Measurements from ENCODE around the gene CACNA1S.

DNA sequence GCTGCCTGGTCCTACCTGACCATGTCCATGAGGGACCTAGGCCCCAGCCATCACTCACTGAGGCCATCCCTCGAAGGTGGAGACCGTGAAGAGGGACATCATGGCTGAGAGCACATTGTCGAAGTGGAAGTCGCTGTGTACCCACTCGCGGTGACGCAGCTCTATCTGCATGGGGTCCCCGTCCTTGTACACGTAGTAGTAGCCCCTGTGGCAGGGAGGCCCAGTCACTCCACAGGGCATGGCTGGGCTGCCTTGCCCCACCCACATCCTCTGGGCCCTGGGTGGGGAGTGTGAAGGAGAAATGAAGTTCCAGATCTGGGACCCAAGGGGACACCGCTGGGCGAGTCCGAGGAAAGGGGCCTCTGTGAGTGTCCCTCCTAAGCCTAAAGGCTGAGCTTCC lies 50.3 kb downstream of the CACNA1S start:
- TF ChIP-seq, protein P1, sequence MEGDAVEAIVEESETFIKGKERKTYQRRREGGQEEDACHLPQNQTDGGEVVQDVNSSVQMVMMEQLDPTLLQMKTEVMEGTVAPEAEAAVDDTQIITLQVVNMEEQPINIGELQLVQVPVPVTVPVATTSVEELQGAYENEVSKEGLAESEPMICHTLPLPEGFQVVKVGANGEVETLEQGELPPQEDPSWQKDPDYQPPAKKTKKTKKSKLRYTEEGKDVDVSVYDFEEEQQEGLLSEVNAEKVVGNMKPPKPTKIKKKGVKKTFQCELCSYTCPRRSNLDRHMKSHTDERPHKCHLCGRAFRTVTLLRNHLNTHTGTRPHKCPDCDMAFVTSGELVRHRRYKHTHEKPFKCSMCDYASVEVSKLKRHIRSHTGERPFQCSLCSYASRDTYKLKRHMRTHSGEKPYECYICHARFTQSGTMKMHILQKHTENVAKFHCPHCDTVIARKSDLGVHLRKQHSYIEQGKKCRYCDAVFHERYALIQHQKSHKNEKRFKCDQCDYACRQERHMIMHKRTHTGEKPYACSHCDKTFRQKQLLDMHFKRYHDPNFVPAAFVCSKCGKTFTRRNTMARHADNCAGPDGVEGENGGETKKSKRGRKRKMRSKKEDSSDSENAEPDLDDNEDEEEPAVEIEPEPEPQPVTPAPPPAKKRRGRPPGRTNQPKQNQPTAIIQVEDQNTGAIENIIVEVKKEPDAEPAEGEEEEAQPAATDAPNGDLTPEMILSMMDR (IDR thresholded peaks at IDR 0.05), result no peak
- no peak for TF ChIP-seq POLR2A (IDR thresholded peaks at IDR 0.05)

Data from sigmoid colon (tissue), 3 donors.